Measurements from ENCODE around the gene RIC8B.

Gene RIC8B

GRCh38 chr12:106759526-106760183 is 14.8 kb upstream of the RIC8B start:
- no peak for DNase-seq

- no peak for DNase-seq
Measured at GRCh38 chr12:106760184-106760531, 14.3 kb upstream of the RIC8B start.

DNA sequence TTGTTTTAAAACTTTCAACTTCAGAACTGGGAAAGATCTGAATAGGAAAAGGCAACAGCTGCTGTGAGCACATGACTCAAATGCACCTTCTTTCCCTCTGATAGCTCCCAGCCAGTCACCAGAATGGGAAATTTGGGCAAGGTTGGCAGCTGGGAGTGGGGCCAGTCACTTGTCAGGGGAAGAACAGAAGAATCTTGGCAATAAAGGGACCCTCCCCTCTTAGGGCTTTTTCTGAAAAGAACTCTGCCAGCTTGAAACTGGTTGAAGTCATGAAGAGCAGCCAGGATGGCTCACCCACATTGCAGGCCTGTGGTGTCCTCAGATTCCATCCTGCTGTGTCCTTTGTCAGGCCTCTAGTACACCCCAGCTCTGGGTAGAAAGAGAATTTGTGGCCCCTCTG is 10.3 kb upstream of the RIC8B start:
- DNase-seq = no peak

DNA sequence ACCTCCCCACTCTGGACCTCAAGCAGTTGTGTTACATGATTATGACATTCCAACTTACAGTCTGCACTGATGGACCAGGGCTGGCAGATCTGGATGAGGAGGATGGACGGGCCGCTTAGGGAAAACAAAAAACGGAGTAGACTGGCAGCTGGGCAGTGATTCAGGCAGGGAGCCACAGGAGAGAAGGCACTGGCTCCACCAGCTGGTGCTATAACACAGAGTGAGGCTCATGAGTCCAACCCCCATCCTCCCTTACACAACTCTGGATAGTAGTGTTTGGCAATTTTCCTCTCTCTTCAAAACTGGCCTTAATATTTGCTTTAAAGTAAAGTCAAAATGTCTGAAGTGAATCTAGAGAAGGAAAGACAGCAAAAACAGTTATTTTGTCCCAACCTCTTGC is 9.7 kb upstream of the RIC8B start:
- no peak for DNase-seq

DNA sequence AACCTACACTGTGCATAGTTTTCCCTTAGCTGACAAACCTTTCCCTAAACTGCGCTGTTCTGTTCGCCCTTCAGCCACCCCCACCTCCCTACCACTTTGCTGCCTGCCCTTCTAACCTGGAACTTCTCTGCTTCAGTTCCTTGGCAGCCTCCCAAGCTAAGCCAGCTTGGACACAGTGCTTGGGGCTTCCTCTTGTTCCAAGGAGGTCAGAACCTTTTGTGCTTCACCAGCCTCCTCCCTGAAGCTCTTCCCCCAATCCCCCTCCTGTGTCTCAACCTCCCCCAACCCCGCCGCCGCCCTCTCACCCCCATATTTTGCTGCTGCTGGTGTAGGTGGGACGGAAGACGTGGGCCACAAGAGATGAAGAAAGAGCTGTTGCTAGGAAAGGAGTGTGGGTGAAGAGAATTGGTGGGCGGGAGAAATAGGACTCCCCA is 8.1 kb upstream of the RIC8B start:
- peak; percentile 29 for DNase-seq

DNA sequence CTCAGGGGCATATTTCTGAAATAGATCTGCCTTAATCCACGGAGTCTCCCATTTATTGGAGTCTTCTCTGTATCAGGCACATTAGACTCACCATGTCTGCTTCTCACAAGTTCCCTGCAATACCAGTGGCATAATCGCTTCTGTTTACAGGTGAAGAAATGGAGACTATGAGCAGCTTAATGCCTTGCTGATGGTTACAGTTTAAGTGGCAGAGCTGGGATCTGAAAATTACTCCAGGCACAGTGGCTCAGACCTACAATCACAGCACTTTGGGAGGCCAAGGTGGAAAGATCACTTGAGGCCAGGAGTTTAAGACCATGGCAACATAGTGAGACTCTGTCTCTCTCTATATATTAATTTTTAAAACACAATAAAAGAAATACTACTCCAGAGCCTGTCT is 7.3 kb upstream of the RIC8B start:
- DNase-seq = no peak

DNA sequence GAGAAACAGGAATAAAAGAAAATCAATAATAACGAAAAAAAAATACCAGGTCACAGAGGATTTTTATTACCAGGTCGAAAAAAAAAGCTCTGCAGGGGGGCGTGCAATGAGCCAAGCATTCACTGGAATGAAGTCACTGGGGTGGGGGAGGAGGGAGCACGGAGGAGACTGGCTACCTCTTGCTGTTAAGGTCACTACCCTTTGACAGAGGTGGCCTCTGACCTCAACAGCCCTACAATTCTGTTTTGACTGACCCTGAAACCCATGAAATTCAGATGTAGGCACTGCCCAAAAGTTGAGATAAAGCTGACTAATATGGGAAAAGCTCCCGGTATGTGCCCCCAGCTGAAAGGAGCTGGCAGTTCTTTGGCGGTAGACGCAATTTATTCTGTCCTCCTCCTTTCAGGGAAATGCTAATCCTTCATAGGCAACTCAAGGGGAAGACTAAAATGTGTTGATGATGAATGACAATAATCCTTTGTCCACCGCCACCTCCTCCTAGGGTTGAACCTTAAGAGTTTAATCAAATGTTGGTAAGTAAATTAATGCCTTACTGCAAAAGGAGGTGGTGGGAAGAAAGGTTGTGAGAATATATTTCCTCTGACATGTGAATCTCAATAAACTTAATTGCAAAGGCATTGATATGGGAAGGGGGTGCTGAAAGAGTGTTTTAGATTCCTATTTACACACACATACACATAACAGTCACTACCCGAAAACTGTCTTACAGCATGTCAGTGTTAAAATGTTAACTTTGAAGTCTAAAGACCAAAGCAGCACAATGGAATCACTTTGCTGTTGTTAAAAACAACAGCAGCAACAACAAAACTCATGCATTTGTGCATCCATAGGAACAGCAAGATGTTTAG is 6.3 kb upstream of the RIC8B start:
- no peak for DNase-seq

GRCh38 chr12:106769078-106769477 is 5.4 kb upstream of the RIC8B start:
- DNase-seq = no peak

DNA sequence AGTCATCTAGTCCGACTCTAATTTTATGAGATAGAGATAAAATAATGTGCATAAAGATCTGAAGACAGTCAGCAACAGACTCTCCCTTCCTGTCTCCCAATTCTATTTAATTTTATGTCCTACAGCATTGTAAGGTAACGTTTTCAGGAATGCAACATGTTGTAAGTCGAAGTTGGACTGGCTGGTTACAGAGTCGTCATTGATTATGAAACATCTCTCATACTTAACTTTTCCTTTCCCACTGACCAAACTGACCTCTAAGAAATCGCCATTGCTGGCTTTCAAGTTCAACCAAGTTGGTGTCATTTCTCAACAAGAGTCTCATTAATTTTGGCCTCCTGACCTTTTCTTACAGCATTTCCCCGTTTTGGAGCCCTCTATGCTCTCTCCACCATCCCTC is 4.9 kb upstream of the RIC8B start:
- no peak for DNase-seq

GRCh38 chr12:106771425-106771824 is 3.1 kb upstream of the RIC8B start:
- no peak for DNase-seq

GRCh38 chr12:106773286-106774004 is 1.0 kb upstream of the RIC8B start:
- DNase-seq = no peak

DNA sequence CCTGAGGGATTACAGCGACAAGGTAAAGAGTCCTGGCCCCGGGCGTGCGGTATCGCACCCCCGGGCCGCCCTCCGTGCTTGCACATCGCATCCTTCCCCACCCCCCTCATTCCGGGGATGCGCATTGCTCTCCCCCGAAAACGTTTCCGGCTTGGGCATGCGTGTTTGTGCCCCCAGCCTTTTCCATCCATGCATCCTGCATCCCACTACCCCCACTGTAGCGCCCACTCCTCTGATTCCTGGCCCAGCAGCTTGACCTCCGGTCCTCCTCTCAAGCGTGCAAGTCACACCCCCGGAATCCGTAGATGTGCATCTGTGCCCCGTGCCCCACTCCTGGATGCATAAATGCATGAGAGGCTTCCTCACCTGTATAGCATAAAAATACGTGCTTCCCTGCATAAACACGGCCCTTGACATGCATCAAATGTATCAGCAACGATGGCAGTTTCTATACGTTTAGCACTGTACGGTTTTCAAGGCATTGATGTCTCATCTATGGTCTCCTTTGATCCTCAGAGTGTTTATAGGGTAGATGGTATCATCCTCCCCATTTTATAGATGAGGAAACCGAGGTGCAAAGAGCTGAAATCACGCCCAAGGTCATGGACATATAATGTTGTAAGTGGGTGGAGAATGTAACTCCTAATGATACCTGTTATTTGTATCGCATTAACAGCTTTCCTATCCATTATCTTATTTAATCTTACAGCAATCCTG is 484 bp downstream of the RIC8B start:
- DNase-seq = peak; percentile 21

DNA sequence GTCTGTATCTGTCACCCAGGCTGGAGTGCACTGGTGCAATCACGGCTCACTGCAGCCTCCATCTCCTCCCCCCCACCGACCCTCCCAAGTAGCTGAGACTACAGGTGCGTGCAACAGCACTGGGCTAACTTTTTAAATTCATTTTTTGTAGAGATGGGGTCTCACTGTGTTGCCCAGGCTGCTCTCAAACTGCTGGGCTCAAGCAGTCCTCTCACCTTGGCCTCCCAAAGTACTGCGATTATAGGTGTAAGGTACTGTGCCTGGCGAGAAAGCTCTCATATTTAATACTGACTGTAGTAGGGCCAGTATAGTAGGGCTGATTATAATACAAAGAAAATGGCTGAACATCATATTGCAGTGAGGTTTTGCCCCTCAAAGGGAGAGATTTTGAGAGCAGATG is 2.4 kb downstream of the RIC8B start:
- no peak for DNase-seq

GRCh38 chr12:106780010-106780631 is 5.6 kb downstream of the RIC8B start:
- DNase-seq = no peak

DNA sequence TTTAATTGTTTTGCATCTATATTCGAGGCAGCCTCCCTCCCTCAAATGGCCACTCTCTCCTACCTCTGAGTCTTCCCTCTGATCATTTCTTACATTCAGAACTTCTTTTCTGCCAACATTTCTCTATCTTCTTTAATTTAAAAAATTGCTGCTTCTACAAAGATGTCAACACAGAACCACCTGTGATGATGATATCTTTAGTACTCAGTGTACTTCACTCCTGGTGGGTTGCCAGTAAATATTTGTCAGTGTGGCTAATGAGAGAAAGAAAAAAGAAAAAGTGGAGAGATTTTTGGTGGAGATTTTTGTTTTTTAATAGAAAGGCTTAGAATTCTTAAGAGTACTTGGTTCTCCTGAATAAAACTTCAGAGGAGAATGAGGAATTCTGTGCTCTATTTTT is 8.1 kb downstream of the RIC8B start:
- no peak for DNase-seq

- no peak for DNase-seq
Measured at GRCh38 chr12:106783515-106783914, 9.0 kb downstream of the RIC8B start.

DNA sequence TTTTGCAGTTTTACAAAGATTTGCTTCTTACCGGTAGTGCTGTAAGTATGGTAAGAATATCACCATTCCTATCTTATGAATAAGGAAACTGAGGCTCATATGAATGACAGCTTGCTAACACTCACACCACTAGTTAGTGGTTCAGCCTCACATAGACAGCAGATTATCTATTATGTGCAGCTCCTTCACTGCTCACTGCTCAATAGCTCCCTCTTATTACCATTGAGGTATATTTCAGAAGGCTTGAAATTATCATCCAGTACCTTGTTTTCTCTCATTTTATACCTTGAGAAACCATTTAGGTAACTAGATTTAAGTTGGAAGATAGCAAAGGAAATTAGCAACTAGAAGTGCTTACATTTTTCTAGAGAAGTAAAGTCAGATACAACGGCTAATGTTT is 15.5 kb downstream of the RIC8B start:
- DNase-seq = no peak

- no peak for DNase-seq
Measured at GRCh38 chr12:106791531-106791930, 17.0 kb downstream of the RIC8B start.

- DNase-seq = no peak
Measured at GRCh38 chr12:106794369-106794768, 19.9 kb downstream of the RIC8B start.

DNA sequence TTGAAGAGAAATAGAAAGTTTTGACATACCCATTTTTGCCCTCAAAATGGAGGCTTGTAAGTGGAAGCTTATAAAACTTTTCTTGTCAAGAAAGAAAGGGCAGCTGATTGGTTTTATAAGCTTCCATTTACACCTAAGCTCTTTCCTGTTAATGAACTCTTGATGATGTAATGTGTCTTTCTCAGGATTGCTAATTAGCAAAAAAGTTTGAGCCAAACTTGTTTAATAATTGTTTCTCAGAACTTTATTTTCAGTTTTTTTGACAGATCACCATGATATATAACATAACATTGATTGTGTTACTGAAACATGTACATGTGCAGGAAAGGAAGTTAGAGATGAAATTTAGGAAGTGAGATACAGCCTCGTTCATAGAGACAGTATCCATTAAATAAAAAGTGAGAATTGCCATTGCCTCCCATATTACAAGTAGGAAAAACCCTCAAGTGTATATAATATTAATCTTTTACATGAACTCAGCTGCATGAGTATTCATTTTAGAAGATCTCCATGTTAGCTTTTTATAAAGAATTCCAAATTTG is 26.8 kb downstream of the RIC8B start:
- no peak for DNase-seq

DNA sequence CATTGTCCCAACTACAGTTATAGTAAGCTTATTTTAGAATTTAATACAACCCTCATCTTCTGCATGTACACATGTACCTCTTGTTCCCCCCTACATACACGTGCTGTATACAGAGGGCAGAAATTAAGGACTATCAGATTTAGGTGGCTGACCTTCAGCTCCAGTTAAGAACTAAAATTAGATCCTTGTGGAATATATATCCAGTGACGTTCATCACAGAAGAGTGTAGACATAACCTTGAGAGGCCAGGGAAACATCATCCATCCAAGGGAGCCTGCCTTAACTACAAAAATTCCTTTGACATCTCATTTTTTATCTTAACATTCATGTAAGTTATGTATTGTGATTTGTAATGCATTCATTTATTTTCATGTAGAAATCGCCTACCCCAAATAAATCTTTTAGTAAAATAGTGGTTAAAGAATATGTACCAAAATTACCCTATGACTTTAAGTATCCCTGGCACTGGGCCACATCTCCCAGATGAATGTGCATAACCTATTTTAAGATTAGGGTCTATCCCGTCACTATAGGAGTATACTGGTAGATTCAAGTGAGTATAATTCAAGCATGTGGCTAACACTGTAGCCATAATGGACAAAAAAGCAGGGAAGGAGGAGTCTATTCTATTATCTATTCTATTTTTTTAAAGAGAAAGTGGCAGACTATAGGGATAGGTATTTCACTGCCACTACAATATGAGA is 27.5 kb downstream of the RIC8B start:
- DNase-seq = no peak

GRCh38 chr12:106804668-106805067 is 30.2 kb downstream of the RIC8B start:
- DNase-seq = no peak

All from activated naive CD4-positive, alpha-beta T cell treated with anti-CD3 and anti-CD28 coated beads, Interleukin-2, amount 50 U/mL, for 16 hours (primary cell).